OCI-LY7 (cell line): ENCODE data around the gene TMPRSS11E. TPM values are rescaled to one million over a fixed set of nuclear protein-coding genes. Genes with fewer than 3 reads are reported as not detected.

Experiments used
- BruUV-seq: library from RNA; stranded (reverse); fragments of 400-500 nt; replicated peaks from 2 replicates; lab custom pipeline; 2021; lab: Mats Ljungman, UMichigan
- CTCF ChIA-PET: fragments of 300-600 bp; sonication (Branson Sonifier 250); formaldehyde crosslinking; loops from one replicate; lab custom pipeline; 2022; ENCODE audit warnings: antibody characterized with exemption; ENCODE audit not compliant: unreplicated experiment; lab: Charles Lee
- POLR2A ChIA-PET: fragments of 300-600 bp; sonication (Branson Sonifier 250); formaldehyde crosslinking; loops from one replicate; lab custom pipeline; 2022; ENCODE audit warnings: antibody characterized with exemption; lab: Charles Lee
- DNase-seq: peaks from one replicate; pipeline ENCODE4 v3.0.0-alpha.2; 2015; ENCODE audit warnings: low spot score
- H2AFZ ChIP-seq: fragments of 200-600 bp; sonication (generic), shearing (Covaris generic); 2 replicates; pipeline ENCODE4 v1.6.1; 2014; ENCODE audit warnings: mild to moderate bottlenecking, antibody characterized with exemption, low read length, moderate library complexity
- H3K27ac ChIP-seq: fragments of 200-600 bp; sonication (generic); 2 replicates; pipeline ENCODE4 v1.5.1; 2014; ENCODE audit warnings: mixed run types, low read depth, mild to moderate bottlenecking, moderate library complexity, low read length, inconsistent platforms; ENCODE audit not compliant: poor library complexity, severe bottlenecking
- H3K36me3 ChIP-seq: fragments of 200-600 bp; sonication (generic); 2 replicates; pipeline ENCODE4 v1.6.1; 2014; ENCODE audit warnings: mild to moderate bottlenecking, antibody characterized with exemption, low read length, moderate library complexity, mixed read lengths; ENCODE audit not compliant: insufficient read depth
- H3K4me1 ChIP-seq: fragments of 200-600 bp; sonication (generic); 2 replicates; pipeline ENCODE4 v1.5.1; 2014; ENCODE audit warnings: mild to moderate bottlenecking, low read length; ENCODE audit not compliant: insufficient read depth, poor library complexity, severe bottlenecking
- H3K4me2 ChIP-seq: fragments of 200-600 bp; sonication (generic); 2 replicates; pipeline ENCODE4 v1.6.1; 2014; ENCODE audit warnings: mild to moderate bottlenecking, low read length
- H3K4me3 ChIP-seq: fragments of 200-600 bp; sonication (generic); 2 replicates; pipeline ENCODE4 v1.5.1; 2014; ENCODE audit warnings: mild to moderate bottlenecking, low read depth, low read length; ENCODE audit not compliant: poor library complexity, severe bottlenecking
- H3K79me2 ChIP-seq: fragments of 200-600 bp; sonication (generic); 2 replicates; pipeline ENCODE4 v1.6.1; 2016; ENCODE audit warnings: low read depth, mild to moderate bottlenecking, low read length, moderate library complexity, mixed read lengths; ENCODE audit not compliant: insufficient read depth
- H3K9me2 ChIP-seq: fragments of 200-600 bp; sonication (generic); 2 replicates; pipeline ENCODE4 v1.6.1; 2016; ENCODE audit warnings: mild to moderate bottlenecking, low read length, mixed read lengths; ENCODE audit not compliant: insufficient read depth
- H3K9me3 ChIP-seq: fragments of 200-600 bp; sonication (generic); 2 replicates; pipeline ENCODE4 v1.6.1; 2014; ENCODE audit warnings: mild to moderate bottlenecking, mixed run types, low read length, mixed read lengths
- H4K20me1 ChIP-seq: fragments of 200-600 bp; sonication (generic); 2 replicates; pipeline ENCODE4 v1.6.1; 2014; ENCODE audit warnings: mild to moderate bottlenecking, antibody characterized with exemption, low read length, moderate library complexity, mixed read lengths; ENCODE audit not compliant: insufficient read depth
- EZH2phosphoT487 ChIP-seq: fragments of 200-600 bp; sonication (generic); IDR thresholded peaks from 2 replicates; pipeline ENCODE4 v1.6.1; 2018; ENCODE audit warnings: low read depth, borderline replicate concordance, mild to moderate bottlenecking, mixed run types, antibody characterized with exemption, low read length, moderate library complexity, mixed read lengths
- intact Hi-C: fragments of 100-400 bp; cut with micrococcal nuclease; formaldehyde crosslinking; loops from one replicate; pipeline ENCODE4 v1.10.0; 2022; ENCODE audit not compliant: unreplicated experiment
- total RNA-seq, 2 experiments: library from RNA; depleted of rRNA in 1 of 2; stranded (reverse); fragments of >200 nt in 1 of 2; shearing (Covaris generic) in 1 of 2; gene quantifications; 2 replicates each; pipeline ENCODE4 v1.2.3, GENCODE V29; 2014 to 2022
- TF ChIP-seq, protein P1 (sequence below): fragments of 200-600 bp; sonication (generic); conservative IDR thresholded peaks from 2 replicates; pipeline ENCODE4 v1.5.1; 2014; ENCODE audit warnings: mild to moderate bottlenecking, antibody characterized with exemption, low read length, moderate library complexity, mixed read lengths

TMPRSS11E gene
- total RNA-seq, 2 experiments from 2014 or later: not detected

DNA sequence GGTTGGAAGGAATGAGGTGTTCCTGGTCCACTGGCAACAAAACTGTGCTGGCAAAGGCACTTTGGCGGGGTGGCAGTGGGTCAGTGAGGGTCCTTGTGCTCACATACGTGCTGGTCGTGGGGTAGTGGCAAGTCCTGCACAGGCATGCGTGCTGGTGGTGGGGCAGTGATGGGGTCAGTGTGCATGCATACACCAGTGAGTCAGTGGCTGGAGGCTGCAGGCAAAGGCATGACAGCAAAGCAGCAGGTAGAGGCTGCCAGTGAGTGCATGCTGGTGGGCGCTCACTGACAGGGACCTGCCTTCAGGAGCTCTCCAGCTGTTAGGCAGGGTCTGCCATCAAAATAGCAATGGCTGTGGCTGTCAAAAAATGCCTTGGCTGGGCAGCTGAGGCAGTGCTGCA, 42.1 kb downstream of the TMPRSS11E start:
- H3K9me2 ChIP-seq: no peaks in the 10 kb centered on the region
- no peaks in the 10 kb centered on the region for H3K4me1 ChIP-seq
- TF ChIP-seq, protein P1, sequence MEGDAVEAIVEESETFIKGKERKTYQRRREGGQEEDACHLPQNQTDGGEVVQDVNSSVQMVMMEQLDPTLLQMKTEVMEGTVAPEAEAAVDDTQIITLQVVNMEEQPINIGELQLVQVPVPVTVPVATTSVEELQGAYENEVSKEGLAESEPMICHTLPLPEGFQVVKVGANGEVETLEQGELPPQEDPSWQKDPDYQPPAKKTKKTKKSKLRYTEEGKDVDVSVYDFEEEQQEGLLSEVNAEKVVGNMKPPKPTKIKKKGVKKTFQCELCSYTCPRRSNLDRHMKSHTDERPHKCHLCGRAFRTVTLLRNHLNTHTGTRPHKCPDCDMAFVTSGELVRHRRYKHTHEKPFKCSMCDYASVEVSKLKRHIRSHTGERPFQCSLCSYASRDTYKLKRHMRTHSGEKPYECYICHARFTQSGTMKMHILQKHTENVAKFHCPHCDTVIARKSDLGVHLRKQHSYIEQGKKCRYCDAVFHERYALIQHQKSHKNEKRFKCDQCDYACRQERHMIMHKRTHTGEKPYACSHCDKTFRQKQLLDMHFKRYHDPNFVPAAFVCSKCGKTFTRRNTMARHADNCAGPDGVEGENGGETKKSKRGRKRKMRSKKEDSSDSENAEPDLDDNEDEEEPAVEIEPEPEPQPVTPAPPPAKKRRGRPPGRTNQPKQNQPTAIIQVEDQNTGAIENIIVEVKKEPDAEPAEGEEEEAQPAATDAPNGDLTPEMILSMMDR: no peak
- TF ChIP-seq EZH2phosphoT487: no peak
- DNase-seq: no peak
- no peak overlapping the region for H3K4me2 ChIP-seq
- no peak overlapping the region for H3K27ac ChIP-seq
- CTCF ChIA-PET: no interaction called here
- no peaks in the 10 kb centered on the region for H3K79me2 ChIP-seq
- H3K36me3 ChIP-seq: no peaks in the 10 kb centered on the region
- no peaks in the 10 kb centered on the region for H3K9me3 ChIP-seq
- no TSS peak for BruUV-seq
- H3K4me3 ChIP-seq: no peak overlapping the region
- no peaks in the 10 kb centered on the region for H4K20me1 ChIP-seq
- intact Hi-C loops: no loop called here
- POLR2A ChIA-PET: no interaction called here
- H2AFZ ChIP-seq: no peak overlapping the region

DNA sequence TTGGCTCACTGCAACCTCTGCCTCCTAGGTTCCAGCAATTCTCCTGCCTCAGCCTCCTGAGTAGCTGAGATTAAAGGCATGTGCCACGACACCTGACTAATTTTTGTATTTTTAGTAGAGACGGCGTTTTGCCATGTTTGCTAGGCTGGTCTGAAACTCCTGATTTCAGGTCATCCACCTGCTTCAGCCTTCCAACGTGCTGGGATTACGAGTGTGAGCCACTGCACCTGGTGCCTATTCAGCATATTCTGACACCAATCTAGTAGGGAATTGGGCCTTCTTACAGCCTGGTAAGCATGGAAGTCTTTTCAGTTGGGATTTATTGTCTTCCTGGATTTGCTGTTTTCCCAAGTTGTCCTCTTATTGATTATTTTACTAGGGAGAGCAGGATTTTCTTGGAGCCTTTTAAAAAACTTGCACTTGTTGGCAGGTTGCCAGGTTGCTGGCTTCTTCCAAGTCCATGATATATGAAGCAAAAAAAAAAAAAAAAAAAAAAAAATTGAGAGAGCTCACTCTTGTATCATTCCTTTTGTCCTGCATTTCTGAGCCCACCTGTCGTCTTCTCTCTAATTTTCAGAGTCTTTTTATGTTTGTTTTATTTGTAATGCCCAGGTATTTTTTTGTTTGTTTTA, 43.7 kb downstream of the TMPRSS11E start:
- no peak for DNase-seq

DNA sequence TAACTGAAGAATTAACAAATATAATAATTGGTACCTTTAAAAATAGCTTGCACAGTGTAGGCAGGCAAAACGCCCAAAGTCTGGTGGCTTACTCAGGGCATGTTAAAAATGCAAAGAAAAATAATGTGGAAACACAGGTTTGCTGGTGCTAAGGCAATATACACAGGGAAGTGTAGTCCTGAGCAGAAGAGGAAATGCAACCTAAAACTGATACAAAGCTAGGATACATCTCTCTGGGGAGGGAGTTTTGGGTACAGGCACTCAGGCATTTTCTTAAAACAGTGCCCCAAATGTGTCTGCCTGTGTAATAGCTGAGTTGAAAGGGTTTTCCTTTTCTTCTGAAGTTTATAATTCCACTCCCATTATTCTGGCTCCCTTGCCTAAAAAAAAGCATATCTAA, 47.4 kb downstream of the TMPRSS11E start:
- Histone ChIP-seq H2AFZ (no peak overlapping the region), H3K36me3 (no peaks in the 10 kb centered on the region), H3K27ac (no peak overlapping the region), H3K4me1 (no peaks in the 10 kb centered on the region), H3K79me2 (no peaks in the 10 kb centered on the region), H3K4me2 (no peak overlapping the region), H3K9me2 (no peaks in the 10 kb centered on the region), H3K4me3 (no peak overlapping the region), H3K9me3 (no peaks in the 10 kb centered on the region), H4K20me1 (no peaks in the 10 kb centered on the region)
- CTCF ChIA-PET: no interaction called here
- BruUV-seq: no TSS peak
- intact Hi-C loops: loop anchor here (5.0 kb wide), 1 partner anchor 222 kb away; no protein-coding TSS in a partner anchor
- POLR2A ChIA-PET: interaction anchor here (0.8 kb wide), 1 partner anchor 8 kb away, joined by 3 read pairs; no protein-coding TSS in a partner anchor
- TF ChIP-seq, protein P1: no peak
- TF ChIP-seq EZH2phosphoT487: no peak
- DNase-seq: no peak

More for the DNA sequence above, 43.7 kb downstream of the TMPRSS11E start:
- no peaks in the 10 kb centered on the region for H3K79me2 ChIP-seq
- H3K9me3 ChIP-seq: no peaks in the 10 kb centered on the region
- intact Hi-C loops: no loop called here
- POLR2A ChIA-PET: interaction anchor here (0.6 to 0.7 kb wide), 2 partner anchors 450 to 475 kb away, joined by 3 read pairs; no protein-coding TSS in a partner anchor
- no peaks in the 10 kb centered on the region for H3K9me2 ChIP-seq
- CTCF ChIA-PET: no interaction called here
- no TSS peak for BruUV-seq
- H3K27ac ChIP-seq: no peak overlapping the region
- H3K4me2 ChIP-seq: no peak overlapping the region
- no peak overlapping the region for H2AFZ ChIP-seq
- no peaks in the 10 kb centered on the region for H3K36me3 ChIP-seq
- H4K20me1 ChIP-seq: no peaks in the 10 kb centered on the region
- TF ChIP-seq, protein P1: no peak
- TF ChIP-seq EZH2phosphoT487: no peak
- H3K4me1 ChIP-seq: no peaks in the 10 kb centered on the region
- no peak overlapping the region for H3K4me3 ChIP-seq
